Psoas muscle (tissue), 8 donors: ENCODE data around the gene PMPCA. TPM values are rescaled to one million over a fixed set of nuclear protein-coding genes. Genes with fewer than 3 reads are reported as not detected.

Source experiments
- ATAC-seq, 4 donors: fragments of 200-7000 bp; cut with Tn5 transposase; one replicate each; pipeline ENCODE4 v1.9.1; 2020; ENCODE audit warnings: moderate library complexity in 3 of 4, mild to moderate bottlenecking in 2 of 4
- DNase-seq, 2 donors: peaks; one replicate each; pipeline ENCODE4 v3.0.0-alpha.2; 2020
- H3K27ac ChIP-seq: fragments of 200-600 bp; one replicate; pipeline ENCODE4 v1.8.0; 2022
- H3K27me3 ChIP-seq, 3 donors: fragments of 200-600 bp in 1 of 3; one replicate each; pipeline versions ENCODE4 v1.6.1 to v1.8.0; 2013 to 2022; ENCODE audit warnings: low read length in 2 of 3, mild to moderate bottlenecking in 2 of 3, moderate library complexity in 1 of 3; ENCODE audit not compliant: insufficient read depth in 3 of 3
- H3K36me3 ChIP-seq, 2 donors: fragments of 200-600 bp in 1 of 2; one replicate each; pipeline versions ENCODE4 v1.6.1 to v1.8.0; 2013 to 2022; ENCODE audit warnings: low read depth in 1 of 2, mild to moderate bottlenecking in 1 of 2, moderate library complexity in 1 of 2; ENCODE audit not compliant: insufficient read depth in 1 of 2
- H3K4me1 ChIP-seq: fragments of 200-600 bp; one replicate; pipeline ENCODE4 v1.8.0; 2022
- H3K4me3 ChIP-seq: fragments of 200-600 bp; one replicate; pipeline ENCODE4 v1.8.0; 2022; ENCODE audit warnings: mild to moderate bottlenecking
- H3K9me3 ChIP-seq: fragments of 200-600 bp; one replicate; pipeline ENCODE4 v1.8.0; 2022
- WGBS, 3 donors: extraction: QIAGEN DNeasy Blood & Tissue Kit; methylation state at CpG; one replicate each; pipeline versions ENCODE4 v1.1.6 to v1.1.7; 2013; 5-methylcytosine and 5-hydroxymethylcytosine counted together
- intact Hi-C, 2 donors: fragments of 100-400 bp; cut with DNase I; formaldehyde crosslinking; loops; one replicate each; pipeline versions ENCODE4 v1.11.0 to v1.14.2; 2022
- polyA plus RNA-seq, 3 donors: library from polyadenylated mRNA; stranded (reverse); fragments of 200-250 nt; gene quantifications; one replicate each; pipeline ENCODE4 v1.2.3, GENCODE V29; 2013
- total RNA-seq, 4 donors: library from RNA; stranded (reverse); fragmentation: NEBNext Ultra II Directional in 2 of 4; extraction: Animal tissue kit (Norgen Biotek cat#: 25700) in 2 of 4; gene quantifications; one replicate each; pipeline versions ENCODE4 v1.2.1 to v1.2.4, GENCODE V29; 2021 to 2023
- TF ChIP-seq, protein P1 (sequence below): fragments of 200-600 bp; IDR thresholded peaks from one replicate; pipeline ENCODE4 v1.8.0; 2022; ENCODE audit warnings: antibody characterized with exemption
- donor health status: healthy with polysubstance abuse.
- donor health status: DM: no; HTN: no; CAD: no; lungs with moderate emphysema.
- donor health status: Bipolar disorder and iron deficiency.
- donor health status: healthy.
- donor health status: DM: yes; HTN: yes; CAD: no.
- donor health status: DM: no; HTN: no; CAD: no.
- donor health status: DM: no; HTN: no; CAD: no.
- donor health status: DM: yes; HTN: yes; CAD: no.

Gene PMPCA
- total and polyA plus RNA-seq, 7 donors: 42.4 to 116 (median 63.6) TPM

DNA sequence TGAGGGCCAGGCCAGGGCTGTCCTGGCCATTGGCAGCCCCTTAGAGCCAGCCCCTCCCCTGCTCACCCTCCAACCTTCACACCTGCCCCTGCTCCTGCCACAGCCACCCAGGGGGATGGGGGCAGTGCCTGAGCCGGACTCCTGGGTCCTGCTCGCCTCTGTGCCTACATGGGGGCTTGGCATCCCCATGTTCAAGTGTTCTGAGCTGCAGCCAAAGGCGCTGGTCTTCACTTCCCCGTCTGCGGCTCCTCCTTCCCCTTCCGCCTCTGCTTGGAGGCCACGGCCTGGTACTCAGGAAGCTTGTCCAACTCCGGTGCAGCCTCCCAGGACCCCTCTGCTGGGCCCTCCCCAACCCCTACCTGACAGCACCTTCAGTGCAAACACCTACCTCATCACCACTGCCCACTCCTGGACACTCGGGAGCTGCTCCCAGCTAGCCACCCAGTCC, 44.7 kb upstream of the PMPCA start:
- Histone ChIP-seq H3K4me3 (no peak overlapping the region), H3K27me3 (peaks cover 0 to 13% (median 0%) of the 10 kb centered on the region in 3 donors), H3K27ac (no peak overlapping the region), H3K9me3 (no peaks in the 10 kb centered on the region), H3K4me1 (peaks cover 12% of the 10 kb centered on the region), H3K36me3 (no peaks in the 10 kb centered on the region)
- TF ChIP-seq, protein P1, sequence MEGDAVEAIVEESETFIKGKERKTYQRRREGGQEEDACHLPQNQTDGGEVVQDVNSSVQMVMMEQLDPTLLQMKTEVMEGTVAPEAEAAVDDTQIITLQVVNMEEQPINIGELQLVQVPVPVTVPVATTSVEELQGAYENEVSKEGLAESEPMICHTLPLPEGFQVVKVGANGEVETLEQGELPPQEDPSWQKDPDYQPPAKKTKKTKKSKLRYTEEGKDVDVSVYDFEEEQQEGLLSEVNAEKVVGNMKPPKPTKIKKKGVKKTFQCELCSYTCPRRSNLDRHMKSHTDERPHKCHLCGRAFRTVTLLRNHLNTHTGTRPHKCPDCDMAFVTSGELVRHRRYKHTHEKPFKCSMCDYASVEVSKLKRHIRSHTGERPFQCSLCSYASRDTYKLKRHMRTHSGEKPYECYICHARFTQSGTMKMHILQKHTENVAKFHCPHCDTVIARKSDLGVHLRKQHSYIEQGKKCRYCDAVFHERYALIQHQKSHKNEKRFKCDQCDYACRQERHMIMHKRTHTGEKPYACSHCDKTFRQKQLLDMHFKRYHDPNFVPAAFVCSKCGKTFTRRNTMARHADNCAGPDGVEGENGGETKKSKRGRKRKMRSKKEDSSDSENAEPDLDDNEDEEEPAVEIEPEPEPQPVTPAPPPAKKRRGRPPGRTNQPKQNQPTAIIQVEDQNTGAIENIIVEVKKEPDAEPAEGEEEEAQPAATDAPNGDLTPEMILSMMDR: no peak
- intact Hi-C loops: loop anchor here in 1 of 2 donors (2.0 kb wide), 1 partner anchor 41 kb away; no protein-coding TSS in a partner anchor
- DNase-seq: no peak
- no peak for ATAC-seq
- 56 to 71% (median 59%) methylated on average over 8 to 9 of the region's 9 CpGs for WGBS, 3 donors

GRCh38 chr9:136366826-136367225, 43.6 kb upstream of the PMPCA start:
- Histone ChIP-seq H3K27me3 (peaks cover 0 to 13% (median 0%) of the 10 kb centered on the region in 3 donors), H3K9me3 (no peaks in the 10 kb centered on the region), H3K27ac (no peak overlapping the region), H3K36me3 (no peaks in the 10 kb centered on the region), H3K4me1 (peaks cover 12% of the 10 kb centered on the region), H3K4me3 (no peak overlapping the region)
- WGBS, 3 donors: 83 to 90% (median 84%) methylated on average over 8 to 9 of the region's 9 CpGs
- TF ChIP-seq, protein P1: no peak
- no peak for ATAC-seq
- no peak for DNase-seq
- intact Hi-C loops: no loop called here

GRCh38 chr9:136367296-136368145, 42.9 kb upstream of the PMPCA start:
- peaks cover 0 to 13% (median 0%) of the 10 kb centered on the region in 3 donors for H3K27me3 ChIP-seq
- no peaks in the 10 kb centered on the region for H3K36me3 ChIP-seq
- TF ChIP-seq, protein P1: no peak
- intact Hi-C loops: no loop called here
- no peak overlapping the region for H3K27ac ChIP-seq
- DNase-seq (no peak), ATAC-seq (no peak)
- no peaks in the 10 kb centered on the region for H3K9me3 ChIP-seq
- no peak overlapping the region for H3K4me3 ChIP-seq
- WGBS, 3 donors: 57 to 69% (median 66%) methylated on average over 43 to 45 of the region's 45 CpGs
- H3K4me1 ChIP-seq: peaks cover 11% of the 10 kb centered on the region

- TF ChIP-seq, protein P1: no peak
- ATAC-seq: no peak
Measured at GRCh38 chr9:136368190-136368589, 42.3 kb upstream of the PMPCA start.

More at GRCh38 chr9:136368190-136368589, 42.3 kb upstream of the PMPCA start:
- H3K4me3 ChIP-seq: no peak overlapping the region
- H3K36me3 ChIP-seq: no peaks in the 10 kb centered on the region
- intact Hi-C loops: no loop called here
- DNase-seq: no peak
- no peaks in the 10 kb centered on the region for H3K9me3 ChIP-seq
- peaks cover 0 to 13% (median 0%) of the 10 kb centered on the region in 3 donors for H3K27me3 ChIP-seq
- 59 to 61% (median 60%) methylated on average over 18 of the region's 18 CpGs for WGBS, 3 donors
- H3K4me1 ChIP-seq: peaks cover 7% of the 10 kb centered on the region
- no peak overlapping the region for H3K27ac ChIP-seq
